HepG2 (cell line): ENCODE results near the gene ACOX3. TPM values are rescaled to one million over a fixed set of nuclear protein-coding genes. Genes with fewer than 3 reads are reported as not detected.

Source experiments
- ATAC-seq: fragments of 200-7000 bp; cut with Tn5 transposase; 3 replicates; pipeline ENCODE4 v1.9.1; 2020; ENCODE audit warnings: mild to moderate bottlenecking, moderate library complexity
- BruUV-seq: library from RNA; stranded (reverse); fragments of 400-500 nt; replicated peaks from 2 replicates; lab custom pipeline; 2021; lab: Mats Ljungman, UMichigan
- CTCF ChIA-PET: fragments of 300-600 bp; formaldehyde crosslinking; extraction: SDS; loops from one replicate; lab custom pipeline; 2021; ENCODE audit warnings: low total read pairs, inconsistent platforms, low intra/inter-chr PET ratio; lab: Yijun Ruan, JAX
- POLR2A ChIA-PET: fragments of 350-600 bp; sonication (Branson Sonifier 250); formaldehyde crosslinking; loops from one replicate; lab custom pipeline; 2020; ENCODE audit warnings: antibody characterized with exemption, inconsistent platforms; lab: Yijun Ruan, JAX
- DNase-seq: peaks from one replicate; pipeline ENCODE4 v3.0.0-alpha.2; 2015; ENCODE audit warnings: low spot score
- FAIRE-seq: peaks from 3 replicates; lab custom pipeline; 2011; peaks lifted over from hg19 to GRCh38; lab: Jason Lieb, UNC
- H2AFZ ChIP-seq: one replicate; pipeline ENCODE4 v1.6.1; 2011; ENCODE audit warnings: low read length, inconsistent platforms
- H3K27ac ChIP-seq: fragments of 300-600 bp; 3 replicates; pipeline ENCODE4 v1.8.0; 2011; ENCODE audit warnings: mixed run types, mild to moderate bottlenecking, mixed read lengths, low read length, inconsistent platforms; ENCODE audit not compliant: insufficient read depth; ENCODE audit errors: extremely low read length
- H3K27me3 ChIP-seq, 2 experiments: fragments of 200-600 bp in 1 of 2; 2 replicates in 1 of 2; 3 replicates in 1 of 2; pipeline versions ENCODE4 v1.6.0 to v1.8.0; 2011; ENCODE audit warnings: low read length in 2 of 2, mild to moderate bottlenecking in 2 of 2, moderate library complexity in 2 of 2, inconsistent platforms in 1 of 2; ENCODE audit not compliant: insufficient read depth in 2 of 2, control insufficient read depth in 1 of 2
- H3K36me3 ChIP-seq, 2 experiments: fragments of 200-600 bp in 1 of 2; replicated peaks in 1 of 2; 2 replicates in 1 of 2; 3 replicates in 1 of 2; pipeline versions ENCODE4 v1.5.1 to v1.8.0; 2011; ENCODE audit warnings: low read length in 2 of 2, inconsistent platforms in 1 of 2; ENCODE audit not compliant: insufficient read depth in 2 of 2, control insufficient read depth in 1 of 2
- H3K4me1 ChIP-seq: 2 replicates; pipeline ENCODE4 v1.5.1; 2012; ENCODE audit warnings: low read length, inconsistent platforms; ENCODE audit not compliant: insufficient read depth
- H3K4me2 ChIP-seq: 2 replicates; pipeline ENCODE4 v1.6.0; 2011; ENCODE audit warnings: low read depth, low read length, inconsistent platforms
- H3K4me3 ChIP-seq, 3 experiments: fragments of 200-600 bp in 1 of 3; sonication (generic), shearing (Covaris generic) in 1 of 3; replicated peaks in 1 of 3; 2 replicates each; pipeline ENCODE4 v1.5.1; 2011 to 2016; ENCODE audit warnings: low read length in 3 of 3, inconsistent platforms in 2 of 3, low read depth in 2 of 3, mild to moderate bottlenecking in 2 of 3, control low read depth in 1 of 3, mixed read lengths in 1 of 3; ENCODE audit not compliant: insufficient read depth in 1 of 3
- H3K79me2 ChIP-seq: one replicate; pipeline ENCODE4 v1.6.1; 2011; ENCODE audit warnings: low read length, inconsistent platforms; ENCODE audit not compliant: insufficient read depth
- H3K9ac ChIP-seq: 2 replicates; pipeline ENCODE4 v1.6.0; 2011; ENCODE audit warnings: mild to moderate bottlenecking, low read depth, low read length, inconsistent platforms; ENCODE audit not compliant: insufficient read depth
- H3K9me3 ChIP-seq: 2 replicates; pipeline ENCODE4 v1.5.1; 2012; ENCODE audit warnings: mild to moderate bottlenecking, low read length
- H4K20me1 ChIP-seq: 2 replicates; pipeline ENCODE4 v1.6.0; 2011; ENCODE audit warnings: inconsistent platforms, mild to moderate bottlenecking, low read length, moderate library complexity; ENCODE audit not compliant: insufficient read depth
- FOXO4 ChIP-seq: sonication (generic); formaldehyde crosslinking; conservative IDR thresholded peaks from 2 replicates; pipeline ENCODE4 v1.8.1; 2023; ENCODE audit warnings: missing genetic modification reagents
- GABPB1 ChIP-seq: IDR thresholded peaks from 2 replicates; pipeline ENCODE4 v1.6.1; 2016; ENCODE audit warnings: mild to moderate bottlenecking, missing genetic modification reagents, moderate library complexity, missing compliant biosample characterization
- HNF4G ChIP-seq, 2 experiments: sonication (generic) in 1 of 2; formaldehyde crosslinking in 1 of 2; IDR thresholded peaks; 2 replicates each; pipeline versions ENCODE4 v1.4.0 to v1.6.1; 2011 to 2020; ENCODE audit warnings: borderline replicate concordance in 2 of 2, low read depth in 2 of 2, mild to moderate bottlenecking in 2 of 2, low read length in 1 of 2, missing genetic modification reagents in 1 of 2, moderate library complexity in 1 of 2
- LBX2 ChIP-seq: sonication (generic); formaldehyde crosslinking; IDR thresholded peaks from 2 replicates; pipeline ENCODE4 v1.5.0; 2020; ENCODE audit warnings: missing genetic modification reagents, mild to moderate bottlenecking, borderline replicate concordance
- PAX8 ChIP-seq: sonication (generic); formaldehyde crosslinking; IDR thresholded peaks from 2 replicates; pipeline ENCODE4 v1.8.0; 2022; ENCODE audit warnings: mild to moderate bottlenecking, missing genetic modification reagents, borderline replicate concordance
- TBX2 ChIP-seq: sonication (generic); formaldehyde crosslinking; IDR thresholded peaks from 2 replicates; pipeline ENCODE4 v1.5.0; 2020; ENCODE audit warnings: missing genetic modification reagents, mild to moderate bottlenecking, borderline replicate concordance
- ZNF383 ChIP-seq: sonication (generic); formaldehyde crosslinking; IDR thresholded peaks from 2 replicates; pipeline ENCODE4 v1.4.0; 2020; ENCODE audit warnings: missing genetic modification reagents, mild to moderate bottlenecking, borderline replicate concordance
- ZNF580 ChIP-seq: IDR thresholded peaks from 2 replicates; pipeline ENCODE4 v1.6.1; 2016; ENCODE audit warnings: low read depth, borderline replicate concordance
- ZSCAN20 ChIP-seq: sonication (generic); formaldehyde crosslinking; IDR thresholded peaks from 2 replicates; pipeline ENCODE4 v1.4.0; 2020; ENCODE audit warnings: missing genetic modification reagents, mild to moderate bottlenecking, borderline replicate concordance
- WGBS: methylation state at CpG from one replicate; pipeline ENCODE4 v1.1.6; 2017; ENCODE audit warnings: low lambda C conversion rate; 5-methylcytosine and 5-hydroxymethylcytosine counted together
- in situ Hi-C: cut with HindIII; loops from 2 replicates; pipeline ENCODE4 v1.10.0; 2017; ENCODE audit warnings: low pct_unique_long_range_greater_than_20kb; ENCODE audit not compliant: extremely low pct_ligation_motif_present
- intact Hi-C: fragments of 100-400 bp; cut with micrococcal nuclease; formaldehyde crosslinking; loops from one replicate; pipeline ENCODE4 v1.10.0; 2022; ENCODE audit not compliant: unreplicated experiment
- polyA plus RNA-seq, 8 experiments: library from polyadenylated mRNA; depleted of rRNA in 3 of 8; stranded (reverse) in 7 of 8; unstranded in 1 of 8; fragments of >200 nt; fragmentation: Illumina TruSeq in 4 of 8; extraction: Trizol in 4 of 8; gene quantifications; 2 replicates each; pipeline versions ENCODE4 v1.2.1 to v1.2.3, GENCODE V29; 2011 to 2016; ENCODE audit warnings: low read depth in 4 of 8, missing spikeins in 1 of 8, mixed read lengths in 1 of 8; ENCODE audit not compliant: insufficient read depth in 1 of 8
- total RNA-seq, 5 experiments: library from RNA; depleted of rRNA; stranded (reverse); fragments of >200 nt; fragmentation: Illumina TruSeq; extraction: Trizol; gene quantifications; 2 replicates each; pipeline ENCODE4 v1.2.3, GENCODE V29; 2016; ENCODE audit warnings: low read depth in 1 of 5

Gene ACOX3
- total and polyA plus RNA-seq, 2 of the 13 experiments (the other 11 are each of a cell fraction or from before 2014, with no cell fraction given) = 4.2 to 17.8 TPM

- TF ChIP-seq ZSCAN20 (CRISPR knock-in tag) (no peak), GABPB1 (CRISPR knock-in tag) (no peak), LBX2 (CRISPR knock-in tag) (no peak), ZNF580 (no peak), PAX8 (CRISPR knock-in tag) (no peak), HNF4G (IDR thresholded peaks at IDR 0.05; ENCODE audit: borderline replicate concordance, low read depth, low read length) (no peak), HNF4G (CRISPR knock-in tag; IDR thresholded peaks at IDR 0.05; ENCODE audit: borderline replicate concordance, low read depth) (no peak), ZNF383 (no peak)
Observed at GRCh38 chr4:8338351-8338961, 102.1 kb downstream of the ACOX3 start (continued).

- Histone ChIP-seq H4K20me1 (no peaks in the 10 kb centered on the region), H3K4me1 (peaks cover 30% of the 10 kb centered on the region), H3K4me3 (no peak overlapping the region), H3K27me3 (peaks cover 0 to 11% of the 10 kb centered on the region in 2 experiments; a peak in 2 of 5 replicates), H3K9ac (no peak overlapping the region), H3K79me2 (no peaks in the 10 kb centered on the region), H3K9me3 (peaks cover 5% of the 10 kb centered on the region; the same call in 1 of the 2 replicates), H3K27ac (no peak overlapping the region), H3K4me2 (no peak overlapping the region), H3K36me3 (no peaks in the 10 kb centered on the region), H2AFZ (no peak overlapping the region)
- in situ Hi-C loops = no loop called here
- no peak for DNase-seq
- CTCF ChIA-PET = no interaction called here
- no peak for FAIRE-seq
- TF ChIP-seq FOXO4 (CRISPR knock-in tag) (no peak), TBX2 (CRISPR knock-in tag) (no peak)
- 43% methylated on average over 7 of the region's 7 CpGs for WGBS
- no peak for ATAC-seq
- POLR2A ChIA-PET = no interaction called here
- BruUV-seq = no TSS peak
- intact Hi-C loops = no loop called here
Observed at GRCh38 chr4:8336412-8337075, 104.0 kb downstream of the ACOX3 start.
